CD4-positive, alpha-beta T cell treated with Interleukin-4 for 4 hours (primary cell): ENCODE results near the gene PHLDB3.
A peak's percentile ranks its signal among the peaks of the same experiment; 100 is the strongest.
"Not testable (repeated sequence)": the region's sequence is repeated elsewhere in the genome, so short reads cannot be mapped to it uniquely, and the experiment has no call there.

Experiments used
- DNase-seq: peaks from one replicate; pipeline ENCODE4 v3.0.0-alpha.2; 2020

Gene PHLDB3

DNA sequence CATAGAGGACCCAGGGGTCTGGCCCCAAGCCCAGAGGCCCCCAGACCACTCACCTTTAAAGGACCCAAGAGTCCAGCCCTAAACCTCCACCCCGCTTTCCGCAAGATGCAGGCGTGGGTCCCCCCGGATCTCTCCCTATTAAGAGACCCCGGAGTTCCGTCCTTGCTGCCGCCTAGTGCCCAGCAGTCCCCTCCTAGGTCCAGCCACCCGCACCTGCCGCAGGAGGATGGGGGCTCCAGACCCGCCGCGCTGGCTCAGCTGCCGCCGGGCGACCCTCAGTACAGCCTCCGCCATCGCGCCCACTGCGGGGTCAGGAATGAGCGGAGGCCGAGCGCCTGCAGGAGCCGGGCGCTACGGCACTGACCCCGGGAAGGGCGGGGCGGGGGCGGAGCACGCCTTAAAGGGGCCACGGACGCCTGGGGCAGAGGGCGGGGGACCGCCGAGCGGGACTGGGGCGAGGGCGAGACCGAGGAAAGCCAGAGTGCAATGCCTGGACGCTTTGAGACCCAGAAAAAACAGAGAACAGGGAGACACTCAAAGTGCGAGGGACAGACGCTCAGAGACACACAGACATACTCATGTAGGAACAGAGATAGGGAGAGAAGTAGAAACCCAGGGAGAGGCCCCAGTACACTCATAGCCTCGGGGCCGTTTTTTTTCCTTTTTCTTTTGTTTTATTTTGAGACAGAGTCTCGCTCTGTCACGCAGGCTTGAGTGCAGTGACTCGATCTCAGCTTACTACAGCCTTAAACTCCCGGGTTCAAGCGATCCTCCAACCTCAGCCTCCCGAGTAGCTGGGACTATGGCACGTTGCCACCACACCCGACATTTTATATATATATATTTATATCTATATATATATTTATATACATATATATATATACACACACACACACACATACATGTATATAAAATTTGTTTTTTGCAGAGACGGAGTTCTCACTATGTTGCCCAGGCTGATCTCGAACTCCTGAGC lies 22.6 kb upstream of the PHLDB3 start, which contains the start of gene ETHE1:
ETHE1 (minus strand) TSS at position 318 of the 976 bp plus-strand sequence; CDS start at position 294, 24 bp downstream.
- peak; percentile 61 for DNase-seq

DNA sequence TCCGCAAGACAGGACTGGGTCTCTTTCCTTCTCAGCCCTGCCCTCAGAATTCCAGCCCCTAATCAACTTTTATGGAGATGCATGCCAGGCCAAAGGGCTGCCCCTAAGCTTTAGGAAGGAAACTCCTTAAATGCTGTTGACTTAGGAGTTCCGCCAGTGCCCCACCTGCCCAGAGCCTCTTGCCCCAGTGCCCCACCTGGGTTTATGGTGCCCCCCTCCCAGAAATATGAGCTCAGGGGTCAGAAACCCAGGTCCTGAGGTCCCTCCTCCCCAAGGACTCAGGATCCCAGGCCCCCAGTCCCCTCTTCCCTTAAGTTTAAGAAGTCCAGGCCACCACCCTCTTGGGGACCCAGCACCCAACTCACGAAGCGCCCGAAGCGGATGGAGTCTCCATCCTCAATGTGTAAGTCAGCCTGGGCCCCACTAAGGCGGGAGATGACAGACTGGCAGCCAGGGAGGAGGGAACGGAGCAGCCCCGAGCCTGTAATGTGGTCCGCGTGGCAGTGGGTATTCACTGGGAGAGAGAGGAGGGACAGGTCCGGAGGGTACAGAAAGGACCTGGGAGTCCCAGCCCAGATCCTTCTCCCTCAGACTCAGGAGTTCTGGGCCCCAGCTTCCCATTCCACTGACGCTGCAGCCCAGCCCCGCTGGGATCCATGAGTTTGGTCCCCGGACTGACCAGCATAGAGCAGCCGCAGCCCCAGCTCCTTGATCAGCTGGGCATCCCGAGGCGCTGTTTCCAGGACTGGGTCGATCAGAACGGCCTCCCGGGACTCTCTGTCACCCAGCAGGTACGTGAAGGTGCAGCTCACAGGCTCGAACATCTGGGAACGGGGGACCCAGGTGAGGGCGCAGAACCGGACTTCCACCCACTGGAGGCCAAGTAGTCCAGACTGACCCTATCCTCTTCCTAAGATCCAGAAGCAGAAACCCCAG lies 21.6 kb upstream of the PHLDB3 start:
- no peak for DNase-seq

DNA sequence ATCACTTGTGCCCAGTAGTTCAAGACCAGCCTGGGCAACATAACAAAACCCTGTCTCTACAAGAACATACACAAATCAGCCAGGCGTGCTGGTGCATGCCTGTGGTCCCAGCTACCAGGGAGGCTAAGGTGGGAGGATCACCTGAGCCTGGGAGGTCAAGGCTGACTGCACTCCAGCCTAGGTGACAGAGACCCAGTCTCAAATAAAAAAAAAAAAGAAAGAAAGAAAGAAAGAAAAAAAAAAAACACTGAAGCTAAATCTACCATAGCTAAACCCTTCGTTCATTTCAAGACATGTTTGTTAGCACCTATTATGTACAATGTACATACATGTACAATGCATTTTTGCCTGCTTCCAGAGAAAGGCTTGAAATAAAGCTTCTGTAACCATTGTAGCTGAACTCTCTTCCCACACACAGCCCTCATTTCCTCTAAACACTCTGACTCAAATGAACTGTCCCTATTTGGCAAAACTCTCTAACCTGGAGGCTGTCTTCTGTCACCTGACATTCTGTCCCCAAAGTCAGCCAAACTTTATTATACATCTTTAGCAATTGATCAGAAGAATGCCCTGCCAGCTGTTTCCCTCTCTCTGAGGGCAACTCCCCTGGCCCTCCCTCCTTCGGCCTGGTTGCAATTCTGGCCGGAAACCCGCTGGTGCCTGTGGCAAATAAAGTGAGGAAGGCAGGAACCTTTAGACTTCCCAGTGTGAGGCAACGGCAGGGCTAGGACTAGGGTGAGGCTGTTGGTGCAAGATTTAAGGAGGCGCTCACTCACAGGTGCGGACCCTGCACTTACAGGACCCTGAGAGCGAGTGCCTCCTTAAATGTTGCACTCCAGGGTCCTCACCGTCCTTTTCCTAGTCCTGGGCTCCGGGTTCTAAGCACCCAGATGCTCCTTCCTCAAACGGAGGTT lies 20.6 kb upstream of the PHLDB3 start:
- peak; percentile 59 for DNase-seq

DNA sequence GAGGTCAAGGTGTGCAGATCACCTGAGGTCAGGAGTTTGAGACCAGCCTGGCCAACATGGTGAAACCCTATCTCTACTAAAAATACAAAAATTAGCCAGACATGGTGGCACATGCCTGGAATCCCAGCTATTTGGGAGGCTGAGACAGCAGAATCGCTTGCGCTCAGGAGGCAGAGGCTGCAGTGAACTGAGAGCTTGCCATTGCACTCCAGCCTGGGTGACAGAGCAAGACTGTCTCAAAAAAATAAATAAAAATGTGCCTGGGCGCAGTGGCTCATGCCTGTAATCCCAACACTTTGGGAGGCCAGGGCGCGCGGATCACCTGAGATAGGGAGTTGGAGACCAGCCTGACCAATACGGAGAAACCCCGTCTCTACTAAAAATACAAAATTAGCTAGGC lies 19.1 kb upstream of the PHLDB3 start:
- DNase-seq: not testable (repeated sequence)

DNA sequence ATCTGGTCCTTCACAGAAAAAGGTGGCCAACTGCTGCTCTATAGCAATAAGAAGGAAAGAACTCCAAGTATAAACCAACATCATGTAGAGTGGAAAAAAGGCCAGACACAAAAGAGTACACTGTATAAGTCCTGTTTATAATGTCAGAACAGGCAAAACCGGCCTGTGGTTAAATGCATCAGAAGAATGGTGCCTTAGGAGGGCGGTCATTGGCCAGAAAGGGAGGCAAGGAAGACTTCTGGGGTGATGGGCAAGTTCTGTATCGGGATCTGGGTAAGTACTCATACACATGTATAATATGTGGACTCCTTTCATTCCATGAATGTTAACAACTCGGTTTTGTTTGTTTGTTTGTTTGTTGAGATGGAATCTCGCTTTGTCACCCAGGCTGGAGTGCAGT lies 18.4 kb upstream of the PHLDB3 start:
- no peak for DNase-seq

GRCh38 chr19:43519436-43520088 lies 15.0 kb upstream of the PHLDB3 start:
- DNase-seq: peak; percentile 77

- DNase-seq: no peak
These were observed 13.5 kb upstream of the PHLDB3 start for GRCh38 chr19:43518051-43518450.

DNA sequence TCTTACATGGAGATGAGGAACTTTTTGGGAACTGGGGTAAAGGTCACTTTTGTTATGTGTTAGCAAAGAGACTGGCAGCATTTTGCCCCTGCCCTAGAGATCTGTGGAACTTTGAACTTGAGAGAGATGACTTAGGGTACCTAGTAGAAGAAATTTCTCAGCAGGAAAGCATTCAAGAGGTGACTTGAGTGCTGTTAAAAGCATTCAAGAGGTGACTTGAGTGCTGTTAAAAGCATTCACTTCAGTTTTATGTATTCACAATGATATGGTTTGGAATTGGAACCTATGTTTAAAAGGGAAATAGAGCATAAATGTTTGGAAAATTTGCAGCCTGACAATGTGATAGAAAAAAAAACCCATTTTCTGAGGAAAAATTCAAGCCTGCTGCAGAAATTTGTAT lies 7.9 kb upstream of the PHLDB3 start:
- not testable (repeated sequence) for DNase-seq

DNA sequence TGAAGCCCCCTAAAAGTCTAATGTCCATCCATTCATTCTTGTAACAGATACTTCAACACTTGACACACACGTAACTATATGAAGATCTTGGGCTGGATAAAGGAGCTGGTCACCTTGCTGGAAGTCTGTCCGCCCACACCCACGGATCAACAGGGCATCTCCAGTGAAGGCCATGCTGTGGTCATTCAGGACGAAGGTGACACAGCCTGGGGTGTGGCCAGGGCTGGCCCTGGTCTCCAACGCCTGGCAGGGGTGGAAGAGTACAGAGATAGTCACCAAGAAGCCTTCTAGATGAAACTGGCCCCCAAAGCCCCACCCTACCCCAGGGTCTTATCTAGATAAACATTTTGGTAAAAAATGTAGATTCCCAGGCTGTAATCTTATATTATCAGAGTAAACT lies 6.8 kb upstream of the PHLDB3 start:
- DNase-seq: no peak

DNA sequence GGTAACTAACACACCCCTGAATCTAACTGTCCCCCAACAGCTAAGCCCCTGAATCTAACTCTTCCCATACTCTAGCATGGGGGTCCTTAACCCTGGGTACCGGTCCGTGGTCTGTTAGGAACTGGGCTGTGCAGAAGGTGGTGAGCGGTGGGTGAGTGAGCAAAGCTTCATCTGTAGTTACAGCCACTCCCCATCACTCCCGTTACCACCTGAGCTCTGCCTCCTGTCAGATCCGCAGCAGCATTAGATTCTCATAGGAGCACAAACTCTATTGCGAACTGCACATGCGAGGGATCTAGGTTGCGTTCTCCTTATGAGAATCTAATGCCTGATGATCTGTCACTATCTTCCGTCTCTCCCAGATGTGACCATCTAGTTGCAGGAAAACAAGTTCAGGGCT lies 6.2 kb upstream of the PHLDB3 start:
- no peak for DNase-seq

DNA sequence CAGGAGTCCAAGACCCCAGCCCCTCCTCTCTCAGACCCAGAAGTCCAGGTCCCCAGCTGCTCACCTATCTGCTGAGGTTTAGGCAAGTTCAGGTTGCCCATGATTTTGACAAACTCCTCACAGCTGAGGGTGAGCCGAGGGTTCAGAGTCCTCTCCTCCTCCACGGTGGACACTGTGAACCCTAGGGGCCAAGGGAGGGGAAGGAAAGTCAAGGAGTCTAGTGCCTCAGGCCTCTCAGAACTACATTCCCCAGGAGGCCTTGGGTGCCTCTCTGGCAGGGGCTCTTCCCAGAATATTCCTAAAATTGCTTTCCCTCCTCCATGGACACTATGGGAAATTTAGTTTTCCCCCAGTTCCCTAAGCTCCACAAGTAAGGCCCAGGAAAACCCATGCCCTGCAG lies 3.3 kb upstream of the PHLDB3 start:
- no peak for DNase-seq

DNA sequence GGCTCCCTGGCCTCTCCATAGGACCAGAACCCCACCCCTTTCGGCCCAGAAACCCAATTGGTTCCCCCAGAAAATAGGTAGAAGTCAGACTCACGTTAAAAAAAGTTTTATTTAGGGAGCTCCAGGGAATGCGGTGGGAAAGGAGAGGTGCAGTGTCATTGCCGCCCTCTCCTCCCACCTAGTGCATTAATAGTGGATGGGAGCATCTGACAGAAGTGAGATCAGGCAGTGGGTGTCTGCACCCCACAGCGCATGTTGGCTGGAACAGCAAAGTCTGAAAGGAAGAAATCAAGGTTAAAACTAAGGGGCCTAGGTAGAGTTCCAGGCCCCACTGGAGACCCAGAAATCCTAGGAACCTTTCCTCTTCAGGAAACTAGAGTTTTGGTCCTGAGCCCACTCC lies 2.1 kb upstream of the PHLDB3 start:
- DNase-seq: no peak

- peak; percentile 28 for DNase-seq
These were observed 1.4 kb upstream of the PHLDB3 start for GRCh38 chr19:43505941-43506340.

DNA sequence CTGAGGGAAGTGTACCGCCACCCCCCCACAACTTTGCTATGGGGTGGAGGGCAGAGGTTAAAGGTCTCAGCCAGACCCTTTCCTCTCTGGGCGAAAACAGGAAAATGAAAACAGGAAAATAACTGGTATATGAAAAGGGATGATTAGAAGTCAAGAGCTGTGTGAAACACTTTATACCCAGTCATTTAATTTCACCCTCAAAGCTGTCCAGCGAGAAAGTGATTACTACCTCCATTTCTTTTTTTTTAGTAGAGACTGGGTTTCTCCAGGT lies 575 bp upstream of the PHLDB3 start:
- no peak for DNase-seq

DNA sequence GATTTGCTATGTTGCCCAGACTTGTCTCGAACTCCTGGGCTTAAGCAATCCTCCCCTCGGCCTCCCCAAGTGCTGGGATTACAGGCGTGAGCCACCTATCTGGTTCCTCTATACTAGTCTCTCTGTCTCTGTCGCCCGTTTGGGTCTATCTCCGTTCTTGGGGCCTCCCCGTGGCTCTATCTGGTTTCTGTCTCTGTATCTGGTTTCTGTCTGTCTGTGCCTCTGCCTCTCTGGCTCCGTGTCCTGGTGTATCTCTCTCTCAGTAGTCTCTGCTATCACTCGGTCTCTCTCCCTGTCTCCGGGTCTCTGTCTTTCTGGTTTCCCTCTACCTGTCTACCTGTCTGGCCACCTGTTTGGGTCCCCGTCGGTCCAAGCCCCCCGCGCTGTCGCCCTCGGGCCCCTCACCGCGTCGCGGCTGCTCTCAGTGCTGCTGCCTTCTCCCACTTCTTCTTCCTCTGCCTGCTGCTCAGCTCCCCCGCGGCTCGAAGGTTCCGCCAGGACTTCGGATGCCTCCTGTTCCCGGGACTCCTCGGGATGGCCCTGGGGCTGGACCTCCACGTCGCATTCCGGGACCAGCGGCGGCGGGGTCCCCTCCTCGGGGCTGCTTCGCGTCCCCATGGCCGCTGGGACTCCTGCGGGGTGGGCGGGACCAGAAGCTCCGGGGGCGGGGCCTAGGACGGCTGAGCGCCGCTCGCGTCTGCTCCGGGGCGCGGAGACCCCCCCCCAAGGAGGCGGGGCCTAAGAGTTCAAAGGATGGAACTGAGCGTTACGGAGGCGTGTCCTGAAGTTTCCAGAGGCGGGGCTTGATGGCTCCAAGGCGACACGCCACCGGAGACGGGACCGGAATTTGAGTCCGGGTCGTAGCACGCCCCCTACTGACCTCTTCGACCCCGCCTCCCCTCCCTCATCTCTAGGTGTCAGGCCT lies 783 bp downstream of the PHLDB3 start:
- DNase-seq: peak; percentile 96

DNA sequence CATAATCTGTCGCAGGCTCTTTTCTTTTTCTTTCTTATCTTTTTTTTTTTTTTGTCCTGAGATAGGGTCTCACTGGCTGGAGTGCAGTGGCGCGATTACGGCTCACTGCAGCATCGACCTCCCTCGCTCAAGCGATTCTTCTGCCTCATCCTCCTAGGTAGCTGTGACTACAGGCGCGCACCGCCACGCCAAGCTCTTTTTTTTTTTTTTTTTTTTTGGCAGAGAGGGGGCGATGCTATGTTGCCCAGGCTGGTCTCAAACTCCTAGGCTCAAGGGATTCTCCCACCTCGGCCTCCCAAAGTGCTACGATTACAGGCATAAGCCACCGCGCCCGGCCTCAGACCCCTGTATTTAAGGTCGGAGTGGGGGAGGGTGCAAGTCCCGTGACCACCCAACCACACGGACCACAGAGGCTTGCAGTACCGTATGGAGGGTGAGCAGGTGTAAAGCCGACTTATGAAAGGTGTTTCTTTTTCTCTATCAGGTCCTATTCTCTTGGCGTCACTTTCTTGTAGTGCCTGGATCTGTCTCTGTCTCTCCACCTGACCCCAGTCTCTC lies 2.0 kb downstream of the PHLDB3 start:
- DNase-seq: no peak

- DNase-seq: no peak
These were observed 2.7 kb downstream of the PHLDB3 start for GRCh38 chr19:43501661-43502418.

DNA sequence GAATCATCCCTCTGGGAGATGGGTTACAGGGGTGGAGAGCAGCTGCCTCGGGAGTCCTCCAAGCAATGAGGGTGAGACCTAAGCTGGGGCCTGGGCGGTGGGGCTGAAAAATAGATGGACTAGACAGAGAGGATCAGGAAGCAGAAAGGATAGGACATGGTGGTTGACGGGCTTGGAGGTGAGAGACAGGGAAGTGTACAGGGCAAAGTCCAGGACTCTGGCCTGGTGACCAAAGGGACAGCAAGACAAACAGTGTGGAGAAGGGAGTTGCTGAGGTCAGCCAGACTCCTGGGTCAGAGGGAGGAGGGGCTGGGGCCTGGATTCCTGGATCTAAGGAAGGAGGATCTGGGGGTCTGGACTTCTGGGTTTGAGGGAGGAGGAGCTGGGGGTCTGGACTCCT lies 5.5 kb downstream of the PHLDB3 start:
- no peak for DNase-seq

GRCh38 chr19:43498233-43498842 lies 6.2 kb downstream of the PHLDB3 start:
- no peak for DNase-seq
